Skeletal muscle satellite cell (primary cell): ENCODE measurements around the gene EEPD1.

Experiments used
- H3K27me3 ChIP-seq: 2 replicates; pipeline ENCODE4 v1.7.0; 2013; ENCODE audit warnings: low read length; ENCODE audit not compliant: control insufficient read depth, insufficient read depth
- H3K36me3 ChIP-seq: 2 replicates; pipeline ENCODE4 v1.7.0; 2013; ENCODE audit warnings: mild to moderate bottlenecking, control low read depth, low read length; ENCODE audit not compliant: insufficient read depth
- H3K4me1 ChIP-seq: 2 replicates; pipeline ENCODE4 v1.7.0; 2013; ENCODE audit warnings: low read length; ENCODE audit not compliant: control insufficient read depth, insufficient read depth
- H3K4me2 ChIP-seq: 2 replicates; pipeline ENCODE4 v1.7.0; 2013; ENCODE audit warnings: mild to moderate bottlenecking, low read length
- H3K4me3 ChIP-seq: 2 replicates; pipeline ENCODE4 v1.7.0; 2013; ENCODE audit warnings: low read length
- H3K9ac ChIP-seq: 2 replicates; pipeline ENCODE4 v1.7.0; 2013; ENCODE audit warnings: mild to moderate bottlenecking, low read depth, low read length, moderate library complexity
- H3K9me3 ChIP-seq: replicated peaks from 2 replicates; pipeline ENCODE4 v1.7.0; 2013; ENCODE audit warnings: mild to moderate bottlenecking, control low read depth, low read length

EEPD1 gene

GRCh38 chr7:36273836-36274235 is 120.8 kb downstream of the EEPD1 start:
- no peaks in the 10 kb centered on the region for H3K36me3 ChIP-seq
- no peaks in the 10 kb centered on the region for H3K27me3 ChIP-seq
- H3K9me3 ChIP-seq: no peaks in the 10 kb centered on the region
- no peak overlapping the region for H3K4me2 ChIP-seq
- H3K4me3 ChIP-seq: no peak overlapping the region
- peaks cover 4% of the 10 kb centered on the region for H3K4me1 ChIP-seq
- no peak overlapping the region for H3K9ac ChIP-seq

DNA sequence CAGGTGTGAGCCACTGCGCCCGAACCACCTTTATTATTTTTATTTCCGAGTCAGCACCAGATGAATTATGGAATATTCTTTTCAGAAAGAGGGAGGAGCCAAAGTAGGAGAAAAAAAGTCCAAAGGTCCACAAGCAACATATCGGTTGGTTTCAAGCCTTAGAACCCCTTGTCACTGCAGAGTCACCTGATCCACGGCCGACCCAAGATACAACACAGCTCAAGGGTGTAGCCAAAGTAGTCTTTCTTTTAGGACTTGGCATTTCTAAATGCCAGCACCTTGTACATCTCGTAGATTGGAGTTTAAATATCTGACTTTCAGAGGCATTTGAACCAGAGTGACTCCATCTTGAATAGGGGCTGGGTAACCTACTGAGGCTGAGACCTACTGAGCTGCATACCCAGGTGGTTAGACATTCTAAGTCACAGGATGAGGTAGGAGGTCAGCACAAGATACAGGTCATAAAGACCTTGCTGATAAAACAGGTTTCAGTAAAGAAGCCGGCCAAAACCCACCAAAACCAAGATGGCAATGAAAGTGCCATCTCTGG is 122.8 kb downstream of the EEPD1 start:
- no peak overlapping the region for H3K4me2 ChIP-seq
- H3K4me1 ChIP-seq: peaks cover 12% of the 10 kb centered on the region
- no peaks in the 10 kb centered on the region for H3K9me3 ChIP-seq
- H3K9ac ChIP-seq: no peak overlapping the region
- H3K27me3 ChIP-seq: no peaks in the 10 kb centered on the region
- H3K36me3 ChIP-seq: no peaks in the 10 kb centered on the region
- H3K4me3 ChIP-seq: no peak overlapping the region

DNA sequence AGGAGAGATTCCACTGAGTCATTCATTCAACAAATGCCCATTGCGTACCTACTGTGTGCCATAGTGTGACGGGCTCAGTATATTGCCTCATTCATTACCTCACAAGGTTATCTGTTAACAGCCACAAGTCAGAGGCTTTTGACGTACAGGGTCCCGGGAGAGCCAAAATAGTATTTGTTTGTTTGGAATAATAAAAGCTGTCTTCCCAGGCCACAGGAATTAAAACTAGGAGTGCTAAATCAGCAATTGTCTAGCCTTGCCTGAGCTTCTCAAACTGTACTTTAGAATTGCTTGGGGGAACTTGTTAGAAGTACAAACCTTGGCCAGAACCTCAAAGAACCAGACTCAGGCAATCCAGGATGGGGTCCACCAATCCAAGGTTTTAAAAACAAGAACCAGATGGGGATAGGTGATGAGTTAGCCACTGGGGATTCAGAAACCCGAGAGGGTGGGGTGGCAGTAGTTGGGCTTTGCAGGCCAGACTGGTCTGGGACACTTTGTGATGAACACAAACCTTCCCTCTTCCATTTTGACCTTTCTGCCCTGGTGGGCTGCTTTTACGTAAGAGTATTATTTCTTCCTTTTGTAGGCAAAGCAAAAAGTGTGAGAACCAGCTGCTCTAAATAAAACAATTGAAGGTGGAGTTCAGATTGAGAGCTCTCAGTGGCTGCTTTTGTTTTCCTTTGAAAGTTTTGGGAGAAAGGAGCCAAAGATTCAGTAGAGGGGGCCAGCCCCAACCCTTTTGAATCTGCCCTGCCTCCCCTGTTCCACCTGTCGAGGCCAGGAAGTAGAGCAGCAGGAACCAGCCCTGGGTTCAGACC is 123.6 kb downstream of the EEPD1 start:
- Histone ChIP-seq H3K9ac (no peak overlapping the region), H3K9me3 (no peaks in the 10 kb centered on the region), H3K4me3 (no peak overlapping the region), H3K4me1 (peaks cover 20% of the 10 kb centered on the region), H3K36me3 (no peaks in the 10 kb centered on the region), H3K27me3 (no peaks in the 10 kb centered on the region), H3K4me2 (no peak overlapping the region)

DNA sequence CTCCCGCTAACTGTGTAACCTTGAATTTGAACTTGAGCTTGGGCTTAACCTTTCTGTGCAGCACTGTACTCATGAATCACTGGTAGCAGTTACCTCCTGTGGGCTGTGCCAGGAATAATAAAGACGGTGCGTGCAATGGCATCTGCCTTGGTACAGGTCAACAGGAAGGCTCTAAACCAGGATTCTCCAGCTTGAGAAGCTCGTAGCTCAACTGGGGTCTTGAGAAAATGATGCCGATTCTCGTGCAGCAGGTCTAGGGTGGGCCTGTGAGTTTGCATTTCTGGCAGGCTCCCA is 124.1 kb downstream of the EEPD1 start:
- Histone ChIP-seq H3K9me3 (no peaks in the 10 kb centered on the region), H3K4me3 (no peak overlapping the region), H3K9ac (no peak overlapping the region), H3K4me1 (peaks cover 26% of the 10 kb centered on the region), H3K36me3 (no peaks in the 10 kb centered on the region), H3K4me2 (no peak overlapping the region), H3K27me3 (no peaks in the 10 kb centered on the region)

DNA sequence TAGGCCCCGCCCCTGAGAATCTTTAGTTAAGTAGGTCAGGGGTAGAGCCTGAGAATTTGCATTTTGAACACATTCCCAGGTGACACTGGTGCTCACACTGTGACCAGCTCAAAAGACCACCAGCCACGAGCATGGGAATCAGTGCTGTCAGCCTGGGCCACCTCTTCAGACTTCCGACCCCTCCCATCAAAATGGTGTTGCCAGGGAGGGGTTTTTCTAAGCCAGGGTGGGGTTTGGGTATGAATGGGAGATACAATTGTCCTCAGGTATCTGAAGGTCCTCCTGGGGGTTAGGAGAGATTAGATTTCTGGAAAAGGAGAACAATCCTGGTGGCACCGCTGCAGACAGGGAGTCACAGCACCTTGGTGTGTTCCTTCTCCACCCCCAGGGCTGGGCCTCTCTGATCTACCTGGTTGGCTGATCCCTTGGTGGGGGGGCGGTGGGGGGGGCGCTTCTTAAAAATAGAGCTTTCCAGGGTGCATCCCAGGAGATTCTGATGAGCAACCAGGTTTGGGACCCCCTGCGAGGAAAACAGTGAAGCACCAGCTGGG is 125.1 kb downstream of the EEPD1 start:
- Histone ChIP-seq H3K9me3 (no peaks in the 10 kb centered on the region), H3K4me3 (no peak overlapping the region), H3K4me2 (no peak overlapping the region), H3K9ac (no peak overlapping the region), H3K4me1 (peaks cover 28% of the 10 kb centered on the region), H3K36me3 (no peaks in the 10 kb centered on the region), H3K27me3 (no peaks in the 10 kb centered on the region)

DNA sequence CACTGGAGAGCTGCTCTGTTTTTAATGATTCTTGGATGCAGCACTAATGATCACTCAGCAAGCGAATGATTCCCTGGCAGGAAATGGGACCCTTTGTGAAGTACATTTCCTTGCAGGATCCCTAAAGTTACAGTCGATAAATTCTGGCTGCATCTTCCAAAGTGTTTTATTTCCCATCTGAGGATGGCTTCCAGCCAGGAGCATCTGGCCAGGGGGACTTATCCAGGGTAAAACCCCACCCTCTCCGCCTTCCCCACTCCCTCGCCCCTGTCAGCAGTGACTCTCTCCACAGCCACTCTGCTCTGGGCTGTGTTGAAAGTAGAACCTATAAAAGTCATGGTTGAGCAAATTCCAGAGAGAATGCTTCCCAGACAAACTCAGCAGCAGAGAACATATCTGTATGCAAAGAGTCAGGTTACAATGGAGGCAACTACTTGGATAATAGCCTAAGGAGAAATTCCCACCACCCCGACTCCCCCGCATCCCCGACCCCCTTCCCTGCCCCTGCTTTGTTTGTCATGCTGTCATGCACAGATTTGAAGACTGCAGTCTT is 125.6 kb downstream of the EEPD1 start:
- peaks cover 28% of the 10 kb centered on the region for H3K4me1 ChIP-seq
- no peak overlapping the region for H3K9ac ChIP-seq
- no peaks in the 10 kb centered on the region for H3K36me3 ChIP-seq
- H3K27me3 ChIP-seq: no peaks in the 10 kb centered on the region
- H3K9me3 ChIP-seq: no peaks in the 10 kb centered on the region
- no peak overlapping the region for H3K4me2 ChIP-seq
- no peak overlapping the region for H3K4me3 ChIP-seq

DNA sequence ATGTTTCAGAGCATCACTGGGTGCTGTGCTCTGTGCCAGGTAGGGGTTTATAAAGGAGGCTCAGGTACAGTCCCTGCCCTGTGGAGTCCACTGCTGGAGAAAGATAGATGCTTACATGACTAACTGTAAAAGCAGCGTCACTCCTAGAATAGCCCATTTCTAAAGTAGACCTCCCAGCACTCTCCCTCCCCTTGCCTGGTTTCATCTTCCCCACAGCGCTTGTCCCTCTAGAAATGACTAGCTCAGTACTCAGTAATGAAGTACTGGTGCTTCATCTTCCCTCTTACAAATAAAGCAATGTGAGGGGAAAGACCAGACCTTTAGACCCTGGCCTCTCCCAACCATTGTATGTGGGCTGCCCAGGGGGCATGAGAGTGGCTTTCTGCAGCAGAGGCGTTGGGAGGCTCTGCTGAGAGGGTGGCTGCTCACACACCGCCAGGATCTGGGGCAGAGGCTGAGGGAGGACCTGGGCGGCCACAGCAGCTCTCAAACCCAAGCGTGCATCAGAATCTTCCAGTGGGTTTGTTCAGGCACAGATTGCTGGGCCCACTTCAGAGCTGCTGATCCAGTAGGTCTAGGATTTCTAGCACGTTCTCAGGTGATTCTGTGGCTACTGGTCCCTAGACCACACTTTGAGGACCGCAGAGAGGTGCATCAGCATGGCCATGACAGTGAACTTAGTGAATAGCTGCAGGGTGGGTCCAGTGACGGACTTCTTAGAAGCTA is 126.3 kb downstream of the EEPD1 start:
- H3K4me1 ChIP-seq: peaks cover 28% of the 10 kb centered on the region
- H3K36me3 ChIP-seq: no peaks in the 10 kb centered on the region
- H3K9ac ChIP-seq: no peak overlapping the region
- H3K4me2 ChIP-seq: no peak overlapping the region
- H3K4me3 ChIP-seq: no peak overlapping the region
- no peaks in the 10 kb centered on the region for H3K9me3 ChIP-seq
- no peaks in the 10 kb centered on the region for H3K27me3 ChIP-seq

DNA sequence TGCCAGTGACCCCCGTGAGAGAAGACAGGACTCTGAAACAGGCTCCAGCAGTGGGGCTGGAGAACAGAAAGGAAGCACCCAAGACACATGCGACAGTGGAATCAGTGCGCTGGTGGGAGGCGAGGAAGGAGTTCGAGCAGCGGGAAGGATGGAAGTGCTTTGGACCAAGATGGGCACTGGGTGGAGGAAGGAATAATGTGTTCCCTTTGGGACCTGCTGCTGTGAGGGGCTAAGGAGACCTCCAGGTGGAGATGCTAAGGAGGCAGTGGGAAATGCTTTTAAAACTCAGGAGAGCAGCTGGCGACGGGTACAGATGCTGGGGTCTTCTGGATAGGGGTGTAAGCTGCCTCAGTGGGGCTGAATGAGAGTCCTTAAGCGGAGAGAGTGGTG is 126.9 kb downstream of the EEPD1 start:
- H3K4me2 ChIP-seq: no peak overlapping the region

DNA sequence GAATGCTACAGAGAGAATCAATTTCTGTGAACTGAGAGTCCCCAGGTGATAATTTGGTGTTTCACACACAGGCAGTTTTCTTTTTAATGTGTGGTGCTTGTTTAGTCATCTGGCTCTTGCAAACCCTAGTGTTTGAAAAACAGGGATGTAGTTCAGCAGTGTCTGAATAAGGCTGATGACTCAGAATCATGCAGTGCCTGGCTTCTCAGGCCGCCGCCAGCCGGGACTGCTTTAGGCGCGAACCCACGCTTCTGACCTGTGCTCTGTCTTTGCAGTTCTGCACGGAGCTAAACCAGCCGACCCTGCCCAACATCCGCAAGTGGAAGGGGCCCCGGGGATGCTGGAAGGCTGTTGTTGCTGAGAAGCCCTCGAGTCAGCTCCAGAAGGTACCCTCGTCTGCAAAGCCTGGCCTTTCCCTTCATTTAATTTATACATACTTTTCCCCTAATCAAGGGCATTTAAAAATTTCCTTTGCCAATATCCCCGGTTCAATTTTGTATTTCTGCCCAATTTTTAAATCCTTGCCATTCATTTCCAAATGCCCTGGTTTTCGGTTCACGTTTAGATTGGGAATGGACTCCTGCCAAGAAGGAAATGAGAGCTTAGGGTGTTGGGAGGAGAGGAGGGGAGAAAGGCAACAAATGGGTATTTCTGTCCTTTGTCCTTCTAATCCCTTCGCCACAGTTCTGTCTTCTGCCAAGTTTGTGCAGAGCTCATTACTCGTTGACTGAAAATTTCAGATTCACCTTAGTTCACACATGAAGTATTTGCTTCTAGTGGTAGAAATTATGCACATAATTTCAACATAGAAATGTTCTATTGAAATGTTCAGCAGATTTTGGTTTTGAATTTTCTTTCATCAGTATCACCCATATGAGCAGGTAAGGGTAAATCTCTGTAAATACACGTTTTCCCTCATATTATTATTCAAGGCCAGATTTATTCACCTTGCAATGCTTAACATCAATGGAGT is 128.1 kb downstream of the EEPD1 start:
- H3K4me3 ChIP-seq: peak overlapping the region; percentile 49

More for the DNA sequence above, 126.9 kb downstream of the EEPD1 start:
- Histone ChIP-seq H3K27me3 (no peaks in the 10 kb centered on the region), H3K36me3 (no peaks in the 10 kb centered on the region), H3K9ac (no peak overlapping the region), H3K9me3 (no peaks in the 10 kb centered on the region), H3K4me3 (no peak overlapping the region), H3K4me1 (peaks cover 28% of the 10 kb centered on the region)

GRCh38 chr7:36281945-36282717 is 129.1 kb downstream of the EEPD1 start:
- Histone ChIP-seq H3K4me3 (no peak overlapping the region), H3K4me1 (peaks cover 28% of the 10 kb centered on the region), H3K36me3 (no peaks in the 10 kb centered on the region)

More for the DNA sequence above, 128.1 kb downstream of the EEPD1 start:
- no peaks in the 10 kb centered on the region for H3K9me3 ChIP-seq
- H3K4me2 ChIP-seq: peak overlapping the region; percentile 77
- H3K27me3 ChIP-seq: no peaks in the 10 kb centered on the region
- peaks cover 28% of the 10 kb centered on the region for H3K4me1 ChIP-seq
- peak overlapping the region; percentile 24 for H3K9ac ChIP-seq
- no peaks in the 10 kb centered on the region for H3K36me3 ChIP-seq

More at GRCh38 chr7:36281945-36282717, 129.1 kb downstream of the EEPD1 start:
- no peaks in the 10 kb centered on the region for H3K9me3 ChIP-seq
- H3K9ac ChIP-seq: no peak overlapping the region
- no peak overlapping the region for H3K4me2 ChIP-seq
- no peaks in the 10 kb centered on the region for H3K27me3 ChIP-seq
